ENCODE data around the gene SAMD5.

DNA sequence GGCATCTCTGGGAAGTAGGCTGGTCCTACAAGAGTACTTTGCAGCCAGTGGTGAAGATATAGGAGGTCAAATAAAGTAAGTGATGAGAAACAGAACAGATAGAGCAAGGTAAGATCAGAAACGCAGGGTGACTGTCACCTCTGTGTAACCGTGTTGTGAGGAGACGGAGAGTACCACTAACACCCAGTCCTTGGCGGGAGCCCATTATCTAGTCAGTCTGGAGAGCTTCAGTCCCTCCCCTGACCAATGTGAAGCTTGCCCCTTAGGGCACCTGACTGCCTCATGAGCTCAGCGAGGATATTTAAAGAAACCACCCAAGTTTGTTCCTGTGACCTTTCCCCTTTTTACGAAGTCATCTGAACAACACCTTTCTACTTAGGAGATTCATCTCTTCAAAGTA, 110.0 kb downstream of the SAMD5 start:
- TF ChIP-seq, protein P1, sequence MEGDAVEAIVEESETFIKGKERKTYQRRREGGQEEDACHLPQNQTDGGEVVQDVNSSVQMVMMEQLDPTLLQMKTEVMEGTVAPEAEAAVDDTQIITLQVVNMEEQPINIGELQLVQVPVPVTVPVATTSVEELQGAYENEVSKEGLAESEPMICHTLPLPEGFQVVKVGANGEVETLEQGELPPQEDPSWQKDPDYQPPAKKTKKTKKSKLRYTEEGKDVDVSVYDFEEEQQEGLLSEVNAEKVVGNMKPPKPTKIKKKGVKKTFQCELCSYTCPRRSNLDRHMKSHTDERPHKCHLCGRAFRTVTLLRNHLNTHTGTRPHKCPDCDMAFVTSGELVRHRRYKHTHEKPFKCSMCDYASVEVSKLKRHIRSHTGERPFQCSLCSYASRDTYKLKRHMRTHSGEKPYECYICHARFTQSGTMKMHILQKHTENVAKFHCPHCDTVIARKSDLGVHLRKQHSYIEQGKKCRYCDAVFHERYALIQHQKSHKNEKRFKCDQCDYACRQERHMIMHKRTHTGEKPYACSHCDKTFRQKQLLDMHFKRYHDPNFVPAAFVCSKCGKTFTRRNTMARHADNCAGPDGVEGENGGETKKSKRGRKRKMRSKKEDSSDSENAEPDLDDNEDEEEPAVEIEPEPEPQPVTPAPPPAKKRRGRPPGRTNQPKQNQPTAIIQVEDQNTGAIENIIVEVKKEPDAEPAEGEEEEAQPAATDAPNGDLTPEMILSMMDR (IDR thresholded peaks at IDR 0.05; ENCODE audit: insufficient read depth, low read length, poor library complexity, severe bottlenecking) = no peak
- no peak for TF ChIP-seq EZH2phosphoT487 (conservative IDR thresholded peaks at IDR 0.05; ENCODE audit: low read length)
